PC-9 (cell line): ENCODE measurements around the gene HNRNPLL.

Source experiments
- CTCF ChIP-seq: fragments of 200-600 bp; sonication (generic); conservative IDR thresholded peaks from 2 replicates; pipeline ENCODE4 v1.6.1; 2017; ENCODE audit warnings: mixed run types, antibody characterized with exemption, mild to moderate bottlenecking, moderate library complexity
- EZH2 ChIP-seq: fragments of 200-600 bp; sonication (generic); IDR thresholded peaks from 2 replicates; pipeline ENCODE4 v1.8.0; 2017; ENCODE audit warnings: antibody characterized with exemption, low read depth

GRCh38 chr2:38574278-38574677 lies 28.4 kb downstream of the HNRNPLL start:
- TF ChIP-seq CTCF (no peak), EZH2 (no peak)
